SK-N-SH treated with all-trans-retinoic acid at 6 μM for 48 hours (cell line): ENCODE data around the gene SCN8A.

ENCODE experiments used
- ATAC-seq: fragments of 200-7000 bp; cut with Tn5 transposase; 3 replicates; pipeline ENCODE4 v1.9.1; 2020; ENCODE audit warnings: mild to moderate bottlenecking, moderate library complexity
- ARNTL ChIP-seq: fragments of 450-650 bp; formaldehyde crosslinking; IDR thresholded peaks from 2 replicates; pipeline ENCODE4 v1.5.0; 2020; ENCODE audit warnings: low read depth, mild to moderate bottlenecking, moderate library complexity, borderline replicate concordance
- BACH2 ChIP-seq: fragments of 250-450 bp; sonication (Bioruptor Pico); IDR thresholded peaks from 2 replicates; pipeline ENCODE4 v1.9.0; 2021; ENCODE audit warnings: mild to moderate bottlenecking, borderline replicate concordance
- CREB5 ChIP-seq: fragments of 250-450 bp; sonication (Bioruptor Pico); IDR thresholded peaks from 2 replicates; pipeline ENCODE4 v1.5.1; 2020; ENCODE audit warnings: low read depth, mild to moderate bottlenecking, moderate library complexity
- CSDC2 ChIP-seq: fragments of 250-450 bp; sonication (Bioruptor Pico); IDR thresholded peaks from 2 replicates; pipeline ENCODE4 v1.5.0; 2020; ENCODE audit warnings: mild to moderate bottlenecking, moderate library complexity
- ESRRG ChIP-seq: fragments of 250-450 bp; sonication (Bioruptor Pico); IDR thresholded peaks from 2 replicates; pipeline ENCODE4 v1.6.1; 2021; ENCODE audit warnings: mild to moderate bottlenecking
- GLIS3 ChIP-seq: fragments of 250-450 bp; sonication (Bioruptor Pico); IDR thresholded peaks from 2 replicates; pipeline ENCODE4 v1.5.0; 2020; ENCODE audit warnings: mild to moderate bottlenecking, moderate library complexity
- ISL1 ChIP-seq: fragments of 250-450 bp; sonication (Bioruptor Pico); IDR thresholded peaks from 2 replicates; pipeline ENCODE4 v2.1.2; 2022; ENCODE audit warnings: mild to moderate bottlenecking, moderate library complexity
- OSR1 ChIP-seq: fragments of 250-450 bp; sonication (Bioruptor Pico); IDR thresholded peaks from 2 replicates; pipeline ENCODE4 v1.8.0; 2022; ENCODE audit warnings: moderate library complexity, mild to moderate bottlenecking, inconsistent platforms
- PATZ1 ChIP-seq: fragments of 250-450 bp; sonication (Bioruptor Pico); IDR thresholded peaks from 2 replicates; pipeline ENCODE4 v1.8.0; 2020; ENCODE audit warnings: mild to moderate bottlenecking, moderate library complexity, borderline replicate concordance
- POU6F1 ChIP-seq: fragments of 250-450 bp; sonication (Bioruptor Pico); IDR thresholded peaks from 2 replicates; pipeline ENCODE4 v1.8.0; 2021; ENCODE audit warnings: low read depth, mild to moderate bottlenecking, moderate library complexity, borderline replicate concordance
- RARB ChIP-seq: fragments of 250-450 bp; sonication (Bioruptor Pico); IDR thresholded peaks from 2 replicates; pipeline ENCODE4 v1.8.0; 2021; ENCODE audit warnings: mild to moderate bottlenecking, moderate library complexity
- SNAI2 ChIP-seq: fragments of 250-450 bp; sonication (Bioruptor Pico); IDR thresholded peaks from 2 replicates; pipeline ENCODE4 v1.5.0; 2020; ENCODE audit warnings: mild to moderate bottlenecking, moderate library complexity
- TCF4 ChIP-seq: fragments of 250-450 bp; sonication (Bioruptor Pico); IDR thresholded peaks from 2 replicates; pipeline ENCODE4 v1.8.0; 2021; ENCODE audit warnings: mild to moderate bottlenecking, moderate library complexity, borderline replicate concordance
- TOX ChIP-seq: fragments of 250-450 bp; sonication (Bioruptor Pico); IDR thresholded peaks from 2 replicates; pipeline ENCODE4 v1.8.0; 2021; ENCODE audit warnings: mild to moderate bottlenecking, moderate library complexity, borderline replicate concordance
- ZC3H10 ChIP-seq: fragments of 250-450 bp; sonication (Bioruptor Pico); IDR thresholded peaks from 2 replicates; pipeline ENCODE4 v1.5.1; 2021; ENCODE audit warnings: mild to moderate bottlenecking, moderate library complexity
- ZFP3 ChIP-seq: fragments of 250-450 bp; sonication (Bioruptor Pico); IDR thresholded peaks from 2 replicates; pipeline ENCODE4 v1.5.0; 2020; ENCODE audit warnings: mild to moderate bottlenecking, moderate library complexity
- ZFP30 ChIP-seq: fragments of 450-650 bp; formaldehyde crosslinking; IDR thresholded peaks from 2 replicates; pipeline ENCODE4 v1.5.0; 2022; ENCODE audit warnings: mild to moderate bottlenecking, moderate library complexity
- ZNF565 ChIP-seq: fragments of 450-650 bp; formaldehyde crosslinking; conservative IDR thresholded peaks from 2 replicates; pipeline ENCODE4 v1.5.0; 2020; ENCODE audit warnings: low read depth, mild to moderate bottlenecking, moderate library complexity
- ZNF70 ChIP-seq: fragments of 450-650 bp; formaldehyde crosslinking; IDR thresholded peaks from 2 replicates; pipeline ENCODE4 v1.5.0; 2020; ENCODE audit warnings: mild to moderate bottlenecking, moderate library complexity
- ZNF8 ChIP-seq: fragments of 450-650 bp; formaldehyde crosslinking; IDR thresholded peaks from 2 replicates; pipeline ENCODE4 v1.5.0; 2020; ENCODE audit warnings: mild to moderate bottlenecking, moderate library complexity
- TF ChIP-seq, protein P1 (sequence below): fragments of 250-450 bp; sonication (Bioruptor Pico); IDR thresholded peaks from 2 replicates; pipeline ENCODE4 v1.5.1; 2021; ENCODE audit warnings: mild to moderate bottlenecking, moderate library complexity

The SCN8A gene

DNA sequence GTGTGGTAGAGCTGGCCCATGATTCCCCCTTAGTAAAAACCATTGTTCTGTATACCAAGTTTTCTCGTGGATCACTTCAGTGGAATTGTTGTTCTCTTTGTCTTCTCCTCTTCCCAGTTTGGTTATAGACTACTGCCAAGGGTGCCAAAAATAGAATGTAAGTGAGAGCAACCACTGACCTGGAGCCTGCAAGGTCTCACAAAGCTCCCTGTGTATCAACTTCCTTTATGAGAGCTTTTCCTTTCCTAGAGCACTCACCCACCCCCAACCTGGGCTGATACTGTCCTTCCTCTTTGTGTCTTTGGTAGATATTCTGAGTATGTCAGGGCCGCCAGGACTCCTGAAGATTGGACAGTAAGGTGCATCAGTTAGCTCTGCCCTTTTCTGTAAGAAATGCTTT lies 101.0 kb downstream of the SCN8A start:
- no peak for ATAC-seq

DNA sequence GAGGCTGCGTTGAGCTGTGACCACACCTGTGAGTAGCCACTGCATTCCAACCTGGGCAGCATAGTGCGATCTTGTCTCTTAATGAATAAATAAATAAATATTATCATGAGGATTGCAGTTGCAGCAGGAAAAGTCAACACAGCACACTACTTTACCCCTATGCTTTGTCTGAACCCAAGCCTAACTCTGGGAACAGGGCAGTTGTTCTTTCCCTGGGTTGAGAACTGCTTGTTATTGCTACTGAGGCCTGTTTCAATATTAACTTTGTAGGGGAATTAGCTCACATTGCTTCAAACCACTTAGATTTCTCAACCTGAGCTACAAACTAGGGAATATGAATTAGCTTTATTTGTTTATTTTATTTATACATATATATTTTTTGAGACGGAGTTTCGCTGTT lies 102.5 kb downstream of the SCN8A start:
- TF ChIP-seq PATZ1 (CRISPR knock-in tag) = no peak
- no peak for TF ChIP-seq OSR1
- TF ChIP-seq GLIS3 = no peak
- no peak for TF ChIP-seq ZC3H10
- no peak for TF ChIP-seq ZFP30 (CRISPR knock-in tag)
- TF ChIP-seq ZFP3 (CRISPR knock-in tag) = no peak
- TF ChIP-seq ISL1 (CRISPR knock-in tag) = no peak
- TF ChIP-seq BACH2 = no peak
- TF ChIP-seq ARNTL (CRISPR knock-in tag) = no peak
- no peak for TF ChIP-seq CREB5 (CRISPR knock-in tag)
- TF ChIP-seq, protein P1, sequence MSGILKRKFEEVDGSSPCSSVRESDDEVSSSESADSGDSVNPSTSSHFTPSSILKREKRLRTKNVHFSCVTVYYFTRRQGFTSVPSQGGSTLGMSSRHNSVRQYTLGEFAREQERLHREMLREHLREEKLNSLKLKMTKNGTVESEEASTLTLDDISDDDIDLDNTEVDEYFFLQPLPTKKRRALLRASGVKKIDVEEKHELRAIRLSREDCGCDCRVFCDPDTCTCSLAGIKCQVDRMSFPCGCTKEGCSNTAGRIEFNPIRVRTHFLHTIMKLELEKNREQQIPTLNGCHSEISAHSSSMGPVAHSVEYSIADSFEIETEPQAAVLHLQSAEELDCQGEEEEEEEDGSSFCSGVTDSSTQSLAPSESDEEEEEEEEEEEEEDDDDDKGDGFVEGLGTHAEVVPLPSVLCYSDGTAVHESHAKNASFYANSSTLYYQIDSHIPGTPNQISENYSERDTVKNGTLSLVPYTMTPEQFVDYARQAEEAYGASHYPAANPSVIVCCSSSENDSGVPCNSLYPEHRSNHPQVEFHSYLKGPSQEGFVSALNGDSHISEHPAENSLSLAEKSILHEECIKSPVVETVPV (CRISPR knock-in tag) = no peak
- TF ChIP-seq RARB = no peak
- TF ChIP-seq TCF4 (CRISPR knock-in tag) = no peak
- no peak for TF ChIP-seq ZNF70 (CRISPR knock-in tag)
- no peak for ATAC-seq

More for the DNA sequence above, 101.0 kb downstream of the SCN8A start:
- TF ChIP-seq ZNF565 (CRISPR knock-in tag) (no peak), ZNF8 (CRISPR knock-in tag) (no peak), OSR1 (no peak), ZFP3 (CRISPR knock-in tag) (no peak), CSDC2 (CRISPR knock-in tag) (no peak), TCF4 (CRISPR knock-in tag) (no peak), SNAI2 (CRISPR knock-in tag) (no peak), BACH2 (no peak), POU6F1 (CRISPR knock-in tag) (no peak), GLIS3 (no peak)

DNA sequence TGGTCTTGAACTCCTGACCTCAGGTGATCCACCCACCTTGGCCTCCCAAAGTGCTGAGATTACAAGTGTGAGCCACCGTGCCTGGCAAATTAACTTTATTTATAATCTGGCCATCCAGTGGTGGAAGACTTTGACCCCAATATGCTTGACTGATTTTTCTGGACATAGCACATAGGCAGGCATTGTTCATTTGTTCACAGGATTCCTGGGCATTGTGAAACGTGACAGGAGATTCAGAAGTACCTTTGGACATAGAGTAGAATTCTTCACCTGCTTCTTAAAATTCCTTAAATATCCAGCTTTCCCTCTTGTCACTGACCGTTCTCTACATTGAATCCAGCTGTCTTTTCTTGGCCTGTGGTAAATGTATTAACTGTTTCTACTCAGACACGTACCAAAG lies 103.1 kb downstream of the SCN8A start:
- no peak for TF ChIP-seq TOX (CRISPR knock-in tag)
- TF ChIP-seq CREB5 (CRISPR knock-in tag) = no peak
- TF ChIP-seq POU6F1 (CRISPR knock-in tag) = no peak
- no peak for TF ChIP-seq SNAI2 (CRISPR knock-in tag)
- TF ChIP-seq ESRRG (CRISPR knock-in tag) = no peak
- no peak for TF ChIP-seq ZFP30 (CRISPR knock-in tag)
- TF ChIP-seq ISL1 (CRISPR knock-in tag) = no peak
- TF ChIP-seq, protein P1 (CRISPR knock-in tag) = no peak
- no peak for TF ChIP-seq ZC3H10
- no peak for ATAC-seq
